CD4-positive, CD25-positive, alpha-beta regulatory T cell (primary cell): ENCODE results near the gene SCG5. TPM values are rescaled to one million over a fixed set of nuclear protein-coding genes. Genes with fewer than 3 reads are reported as not detected.

Experiments used
- ATAC-seq, 2 donors: fragments of 150-1000 bp; cut with Tn5 transposase; one replicate each; pipeline ENCODE4 v1.10.0; 2021; ENCODE audit warnings: low read depth in 2 of 2, moderate number of reproducible peaks in 2 of 2, moderate library complexity in 1 of 2
- DNase-seq, 3 donors: peaks; one replicate each; pipeline versions ENCODE4 v3.0.0 to v3.0.0-alpha.2; 2012 to 2022; ENCODE audit warnings: mixed read lengths in 1 of 3
- H3K27ac ChIP-seq: one replicate; pipeline ENCODE4 v1.7.0; 2013; ENCODE audit warnings: mild to moderate bottlenecking, low read length; ENCODE audit not compliant: insufficient read depth, poor library complexity, severe bottlenecking
- H3K27me3 ChIP-seq: one replicate; pipeline ENCODE4 v1.7.0; 2013; ENCODE audit warnings: low read length; ENCODE audit not compliant: control insufficient read depth, insufficient read depth
- H3K36me3 ChIP-seq: one replicate; pipeline ENCODE4 v1.7.0; 2013; ENCODE audit warnings: mild to moderate bottlenecking, low read length, moderate library complexity; ENCODE audit not compliant: control insufficient read depth, insufficient read depth
- H3K4me1 ChIP-seq: 2 replicates; pipeline ENCODE4 v1.7.0; 2013; ENCODE audit warnings: mild to moderate bottlenecking, low read length; ENCODE audit not compliant: insufficient read depth, control insufficient read depth, poor library complexity, severe bottlenecking
- H3K4me3 ChIP-seq: one replicate; pipeline ENCODE4 v1.7.0; 2013; ENCODE audit warnings: low read depth, mild to moderate bottlenecking, low read length, moderate library complexity
- H3K9me3 ChIP-seq, 2 experiments: 1 replicate in 1 of 2; 2 replicates in 1 of 2; pipeline ENCODE4 v1.7.0; 2013; ENCODE audit warnings: low read length in 2 of 2, mild to moderate bottlenecking in 1 of 2, moderate library complexity in 1 of 2; ENCODE audit not compliant: control insufficient read depth in 2 of 2
- H3K27ac Mint-ChIP-seq, 3 donors: one replicate each; pipeline ENCODE4 v1.8.0; 2020 to 2022; ENCODE audit warnings: mild to moderate bottlenecking in 3 of 3, mixed read lengths in 3 of 3, moderate library complexity in 2 of 3
- H3K27me3 Mint-ChIP-seq: one replicate; pipeline ENCODE4 v1.8.0; 2022; ENCODE audit warnings: mild to moderate bottlenecking, mixed read lengths
- H3K36me3 Mint-ChIP-seq: one replicate; pipeline ENCODE4 v1.8.0; 2020; ENCODE audit warnings: mixed read lengths
- H3K4me1 Mint-ChIP-seq, 4 donors: one replicate each; pipeline ENCODE4 v1.8.0; 2020 to 2022; ENCODE audit warnings: mixed read lengths in 4 of 4, mild to moderate bottlenecking in 1 of 4
- H3K4me3 Mint-ChIP-seq, 4 donors: one replicate each; pipeline ENCODE4 v1.8.0; 2020 to 2022; ENCODE audit warnings: mild to moderate bottlenecking in 4 of 4, mixed read lengths in 4 of 4, moderate library complexity in 3 of 4
- H3K9me3 Mint-ChIP-seq, 7 donors: one replicate each; pipeline ENCODE4 v1.8.0; 2020 to 2022; ENCODE audit warnings: mixed read lengths in 7 of 7, mild to moderate bottlenecking in 3 of 7, moderate library complexity in 2 of 7
- polyA plus RNA-seq, 4 donors: library from polyadenylated mRNA; unstranded; fragments of 300-500 nt; fragmentation: Illumina TruSeq; gene quantifications; one replicate each; pipeline ENCODE4 v1.2.3, GENCODE V29; 2021
- total RNA-seq: library from RNA; stranded (reverse); gene quantifications from one replicate; pipeline ENCODE4 v1.2.3, GENCODE V29; 2022

SCG5 gene
- total and polyA plus RNA-seq, 5 donors from 2014 or later: 0.28 to 1.8 (median 0.86) TPM

DNA sequence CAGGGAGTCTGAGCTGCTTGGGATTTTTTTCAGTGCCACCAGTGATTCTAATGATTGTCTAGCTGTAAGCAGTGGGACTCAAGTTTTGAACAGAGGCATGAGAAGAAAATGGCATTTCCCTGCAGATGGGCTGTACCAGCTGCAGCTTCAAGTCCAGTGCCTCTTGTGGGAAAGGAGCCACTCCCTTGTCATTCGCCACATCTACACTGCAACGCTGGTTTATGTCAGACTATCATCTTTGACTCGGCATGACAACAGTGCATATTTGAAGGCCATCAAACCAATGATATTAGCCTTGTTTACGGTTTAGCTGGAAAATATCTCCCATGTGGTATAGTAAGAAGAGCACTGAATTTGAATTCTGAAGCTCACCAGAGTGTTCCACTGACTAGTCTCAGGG is 22.2 kb downstream of the SCG5 start:
- Histone ChIP-seq H3K4me1 (no peaks in the 10 kb centered on the region), H3K9me3 (no peaks in the 10 kb centered on the region), H3K27me3 (no peaks in the 10 kb centered on the region), H3K27ac (no peak overlapping the region), H3K4me3 (no peak overlapping the region), H3K36me3 (no peaks in the 10 kb centered on the region)
- no peaks in the 10 kb centered on the region for H3K36me3 Mint-ChIP-seq
- H3K4me3 Mint-ChIP-seq: no peak overlapping the region
- DNase-seq: no peak
- H3K9me3 Mint-ChIP-seq: no peaks in the 10 kb centered on the region
- no peaks in the 10 kb centered on the region for H3K27me3 Mint-ChIP-seq
- H3K4me1 Mint-ChIP-seq: peaks cover 0 to 5% (median 2%) of the 10 kb centered on the region in 4 donors
- no peak for ATAC-seq
- H3K27ac Mint-ChIP-seq: no peak overlapping the region

DNA sequence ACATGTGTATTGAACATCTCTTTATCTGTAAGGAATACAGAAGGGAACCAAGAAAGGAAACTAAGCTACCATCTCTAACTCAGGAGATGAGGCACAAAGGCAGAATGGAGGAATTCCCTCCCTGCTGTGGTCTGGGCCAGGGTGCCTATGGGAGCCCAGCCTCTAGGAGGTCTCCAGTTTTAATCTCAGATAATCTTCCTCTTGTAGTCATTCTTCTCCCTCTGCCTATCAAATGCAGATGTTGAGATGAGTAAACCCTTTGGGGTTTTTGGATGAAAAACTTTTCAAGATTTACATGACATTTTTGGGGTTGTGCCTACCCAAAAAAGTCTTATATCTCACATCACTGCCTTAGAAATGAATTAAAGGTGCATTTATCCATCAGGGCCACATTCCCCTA is 23.3 kb downstream of the SCG5 start:
- no peaks in the 10 kb centered on the region for H3K27me3 Mint-ChIP-seq
- no peaks in the 10 kb centered on the region for H3K36me3 Mint-ChIP-seq
- no peaks in the 10 kb centered on the region for H3K9me3 ChIP-seq
- H3K4me1 ChIP-seq: no peaks in the 10 kb centered on the region
- DNase-seq (no peak), ATAC-seq (no peak)
- H3K4me3 Mint-ChIP-seq: no peak overlapping the region
- no peaks in the 10 kb centered on the region for H3K27me3 ChIP-seq
- no peaks in the 10 kb centered on the region for H3K36me3 ChIP-seq
- no peaks in the 10 kb centered on the region for H3K9me3 Mint-ChIP-seq
- H3K27ac ChIP-seq: no peak overlapping the region
- no peak overlapping the region for H3K27ac Mint-ChIP-seq
- H3K4me3 ChIP-seq: no peak overlapping the region
- H3K4me1 Mint-ChIP-seq: peaks cover 0 to 5% (median 2%) of the 10 kb centered on the region in 4 donors

DNA sequence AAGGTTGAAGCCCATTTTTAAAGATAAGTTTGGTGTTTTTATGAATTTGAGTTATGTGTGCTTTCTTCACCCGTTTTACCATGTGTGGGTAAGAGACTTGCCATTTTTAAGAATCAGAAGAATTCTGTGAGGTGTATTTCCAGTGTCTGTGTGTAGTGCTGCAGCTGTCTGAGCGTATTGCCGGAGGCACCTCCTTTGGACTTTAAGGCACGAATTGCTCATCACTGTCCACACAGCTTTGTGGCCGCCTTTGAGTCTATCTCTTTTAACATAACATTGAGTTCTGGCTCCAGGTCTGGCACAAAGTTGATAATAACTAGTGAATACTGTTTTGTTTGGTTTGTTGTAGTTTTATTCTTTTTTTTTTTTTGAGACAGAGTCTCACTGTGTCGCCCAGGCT is 25.8 kb downstream of the SCG5 start:
- Mint-ChIP-seq H3K4me1 (peaks cover 0 to 5% (median 2%) of the 10 kb centered on the region in 4 donors), H3K9me3 (no peaks in the 10 kb centered on the region), H3K4me3 (no peak overlapping the region), H3K27me3 (no peaks in the 10 kb centered on the region), H3K27ac (no peak overlapping the region), H3K36me3 (no peaks in the 10 kb centered on the region)
- no peak for DNase-seq
- Histone ChIP-seq H3K27ac (no peak overlapping the region), H3K27me3 (no peaks in the 10 kb centered on the region), H3K4me3 (no peak overlapping the region), H3K36me3 (no peaks in the 10 kb centered on the region), H3K4me1 (no peaks in the 10 kb centered on the region), H3K9me3 (no peaks in the 10 kb centered on the region)
- no peak for ATAC-seq

DNA sequence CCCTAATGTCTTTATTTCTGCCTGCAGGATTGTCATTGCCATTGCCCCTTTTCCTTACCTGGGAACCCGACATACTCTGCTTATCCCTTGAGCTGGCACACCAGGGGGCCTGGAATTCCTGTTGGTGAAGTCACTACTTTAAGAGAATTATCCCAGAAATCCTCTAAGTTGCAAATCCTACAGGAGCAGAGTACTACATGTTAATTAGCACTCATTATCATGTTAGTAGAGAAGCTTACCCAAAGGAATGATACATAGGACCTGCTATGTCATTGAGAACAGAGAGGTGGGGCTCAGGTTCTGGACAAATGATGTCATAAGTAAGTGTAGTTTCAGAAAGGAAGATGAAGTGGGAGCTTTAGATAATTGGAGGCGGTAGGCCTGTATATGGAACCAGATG is 27.4 kb downstream of the SCG5 start:
- H3K27me3 ChIP-seq: no peaks in the 10 kb centered on the region
- no peaks in the 10 kb centered on the region for H3K4me1 ChIP-seq
- H3K36me3 Mint-ChIP-seq: no peaks in the 10 kb centered on the region
- DNase-seq (no peak), ATAC-seq (no peak)
- no peak overlapping the region for H3K27ac Mint-ChIP-seq
- H3K27ac ChIP-seq: no peak overlapping the region
- no peaks in the 10 kb centered on the region for H3K9me3 Mint-ChIP-seq
- no peak overlapping the region for H3K4me3 Mint-ChIP-seq
- no peaks in the 10 kb centered on the region for H3K4me1 Mint-ChIP-seq
- H3K9me3 ChIP-seq: no peaks in the 10 kb centered on the region
- no peaks in the 10 kb centered on the region for H3K27me3 Mint-ChIP-seq
- H3K4me3 ChIP-seq: no peak overlapping the region
- no peaks in the 10 kb centered on the region for H3K36me3 ChIP-seq

DNA sequence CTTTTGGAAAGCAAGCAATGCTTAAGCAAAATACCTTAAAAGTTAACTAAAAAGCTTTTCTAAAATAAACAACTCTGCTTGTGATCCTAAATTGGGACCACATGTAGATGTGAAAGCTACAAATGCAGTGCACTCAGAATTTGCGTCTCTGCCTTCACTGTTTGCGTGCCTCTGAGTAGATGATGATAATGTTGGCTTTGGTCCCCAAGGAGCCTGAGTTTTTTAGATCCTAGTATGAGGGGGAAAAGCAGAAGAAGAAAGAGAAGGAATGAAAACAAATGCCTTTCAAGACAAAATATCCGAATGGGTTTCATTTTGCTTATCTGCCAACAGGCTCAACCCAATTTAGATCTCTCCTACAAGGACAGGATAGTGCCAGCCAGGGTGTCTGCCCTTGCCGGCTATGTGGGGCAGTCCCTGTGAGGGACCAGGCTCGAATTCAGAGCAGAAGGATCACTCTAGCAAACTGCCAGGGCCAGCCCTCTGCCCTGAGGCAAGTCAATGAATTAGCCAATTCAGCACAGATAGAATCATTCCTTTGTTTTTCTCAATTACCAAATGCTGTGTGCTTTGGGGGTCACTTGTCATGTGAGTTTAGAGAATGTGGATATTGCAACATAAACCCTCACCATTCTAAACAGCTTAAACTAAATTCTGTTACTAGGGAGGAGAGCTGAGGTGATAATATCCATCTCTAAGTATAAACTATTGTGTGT is 28.5 kb downstream of the SCG5 start:
- H3K9me3 Mint-ChIP-seq: no peaks in the 10 kb centered on the region
- ATAC-seq: no peak
- H3K27me3 ChIP-seq: no peaks in the 10 kb centered on the region
- H3K27me3 Mint-ChIP-seq: no peaks in the 10 kb centered on the region
- H3K36me3 ChIP-seq: no peaks in the 10 kb centered on the region
- H3K4me3 ChIP-seq: no peak overlapping the region
- no peaks in the 10 kb centered on the region for H3K36me3 Mint-ChIP-seq
- no peak overlapping the region for H3K4me3 Mint-ChIP-seq
- no peaks in the 10 kb centered on the region for H3K4me1 Mint-ChIP-seq
- no peak overlapping the region for H3K27ac Mint-ChIP-seq
- no peak for DNase-seq
- no peak overlapping the region for H3K27ac ChIP-seq
- no peaks in the 10 kb centered on the region for H3K9me3 ChIP-seq
- no peaks in the 10 kb centered on the region for H3K4me1 ChIP-seq

DNA sequence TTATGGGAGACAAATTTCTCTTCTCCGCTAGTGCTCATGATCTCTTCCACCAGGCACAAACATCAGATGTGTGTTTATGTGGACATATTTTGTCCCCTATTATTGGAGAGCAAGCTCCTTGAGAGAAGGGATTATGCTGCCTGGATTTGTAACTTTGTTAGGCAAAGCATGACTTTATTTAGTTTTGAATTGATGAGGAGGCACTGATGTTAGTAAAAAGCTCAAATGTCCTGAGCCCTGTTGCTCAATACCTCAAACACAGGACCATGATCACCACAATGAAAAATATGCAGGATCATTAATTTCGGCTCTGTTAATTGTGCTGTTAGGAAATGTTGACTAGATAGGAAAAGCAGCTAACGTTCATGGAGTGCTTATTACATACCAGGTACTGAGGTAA is 29.1 kb downstream of the SCG5 start:
- ATAC-seq: no peak
- H3K36me3 Mint-ChIP-seq: no peaks in the 10 kb centered on the region

DNA sequence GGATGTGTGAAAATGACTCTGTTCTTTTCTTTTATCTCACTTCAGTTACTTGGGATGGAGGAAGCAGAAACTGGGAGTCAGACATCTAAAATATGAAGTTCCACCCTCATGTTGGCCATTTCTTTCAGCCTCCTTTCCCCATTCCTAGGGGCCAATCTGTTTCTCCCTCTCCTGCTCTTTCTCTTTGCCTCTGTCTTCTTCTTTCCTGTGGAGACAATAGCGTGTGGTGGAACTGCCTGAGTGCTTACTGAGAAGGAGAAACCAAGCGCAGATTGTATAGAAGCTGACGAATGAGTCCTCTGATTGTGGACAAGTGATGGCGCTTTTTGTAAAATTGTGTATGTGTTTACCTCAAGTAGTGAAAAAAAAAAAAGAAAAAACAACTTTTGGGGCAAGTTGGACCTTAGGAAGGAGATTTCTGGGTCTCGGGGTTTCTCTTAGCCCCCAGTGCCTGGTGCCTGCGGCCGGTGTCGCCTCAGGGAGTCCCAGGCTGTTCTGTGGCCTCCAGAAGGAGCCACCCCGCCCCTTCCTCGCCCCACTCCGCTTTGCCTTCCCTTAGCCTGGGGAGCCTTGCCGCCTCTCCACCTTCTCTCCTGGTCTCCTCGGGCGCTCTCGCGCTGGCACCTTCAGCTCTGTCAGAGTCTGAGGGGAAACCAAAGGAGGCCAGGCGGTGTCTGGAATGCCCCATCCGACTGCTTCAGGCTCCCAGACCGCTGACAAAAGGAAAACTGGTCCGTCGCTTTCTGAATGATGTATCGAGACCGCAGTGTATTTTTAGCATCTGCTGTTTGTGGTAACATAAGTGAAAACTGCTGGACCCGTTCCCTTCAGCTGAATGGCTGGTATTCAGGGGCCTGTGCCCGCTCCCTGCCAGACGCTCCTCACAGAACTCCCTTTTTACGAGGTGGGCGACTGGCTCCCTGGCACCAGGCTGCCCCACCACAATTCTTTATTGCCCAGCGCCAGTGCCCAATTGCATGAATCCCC is 30.1 kb downstream of the SCG5 start:
- H3K4me3 Mint-ChIP-seq: no peak overlapping the region
- no peaks in the 10 kb centered on the region for H3K4me1 Mint-ChIP-seq
- no peak overlapping the region for H3K27ac Mint-ChIP-seq
- ATAC-seq (no peak), DNase-seq (no peak)
- no peaks in the 10 kb centered on the region for H3K36me3 Mint-ChIP-seq
- H3K9me3 ChIP-seq: no peaks in the 10 kb centered on the region
- H3K36me3 ChIP-seq: no peaks in the 10 kb centered on the region
- H3K4me3 ChIP-seq: no peak overlapping the region
- H3K27ac ChIP-seq: no peak overlapping the region
- no peaks in the 10 kb centered on the region for H3K4me1 ChIP-seq
- no peaks in the 10 kb centered on the region for H3K9me3 Mint-ChIP-seq
- H3K27me3 Mint-ChIP-seq: no peaks in the 10 kb centered on the region
- H3K27me3 ChIP-seq: no peaks in the 10 kb centered on the region

More for the DNA sequence above, 29.1 kb downstream of the SCG5 start:
- no peak overlapping the region for H3K27ac ChIP-seq
- no peaks in the 10 kb centered on the region for H3K4me1 ChIP-seq
- H3K4me3 ChIP-seq: no peak overlapping the region
- H3K4me3 Mint-ChIP-seq: no peak overlapping the region
- no peaks in the 10 kb centered on the region for H3K4me1 Mint-ChIP-seq
- no peaks in the 10 kb centered on the region for H3K9me3 ChIP-seq
- no peaks in the 10 kb centered on the region for H3K27me3 Mint-ChIP-seq
- no peak for DNase-seq
- H3K9me3 Mint-ChIP-seq: no peaks in the 10 kb centered on the region
- no peaks in the 10 kb centered on the region for H3K36me3 ChIP-seq
- no peak overlapping the region for H3K27ac Mint-ChIP-seq
- no peaks in the 10 kb centered on the region for H3K27me3 ChIP-seq
